ENCODE results near the gene DCDC2C.

Gene DCDC2C

DNA sequence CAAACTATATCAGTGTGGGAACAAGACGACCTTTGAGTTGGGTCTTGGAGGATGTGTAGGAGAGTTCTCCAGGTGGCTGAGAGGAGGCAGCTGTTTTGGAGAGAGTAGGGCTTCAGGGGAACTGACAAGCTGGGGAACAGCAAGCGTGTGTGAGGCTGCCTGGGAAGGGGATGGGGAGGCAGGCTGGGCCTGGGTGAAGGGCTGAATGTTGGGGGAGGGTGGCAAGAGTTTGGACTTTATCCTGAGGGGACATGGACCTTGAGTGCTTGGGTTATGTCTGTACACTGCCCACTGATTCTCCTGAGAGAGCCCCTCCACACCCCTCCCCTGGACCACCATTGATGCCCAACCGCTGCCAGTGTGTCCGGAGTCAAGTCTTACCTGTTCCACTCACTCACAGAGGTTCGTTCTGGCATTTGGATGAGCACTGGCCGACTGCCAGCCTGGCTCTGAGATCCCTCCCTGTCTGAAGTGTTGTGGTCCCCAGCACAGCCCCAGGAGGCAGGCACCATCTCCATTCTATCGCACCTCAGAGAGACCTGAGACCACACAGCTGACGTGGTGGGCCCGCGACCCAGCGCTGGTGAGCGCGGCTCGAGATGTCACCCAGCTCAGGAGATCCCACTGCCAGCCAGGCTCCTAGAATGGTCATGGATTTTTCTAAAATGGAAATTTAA lies 59.5 kb downstream of the DCDC2C start:
- no peak overlapping the region for H3K4me3 ChIP-seq (ENCODE audit: low read depth, low read length)
- TF ChIP-seq, protein P1, sequence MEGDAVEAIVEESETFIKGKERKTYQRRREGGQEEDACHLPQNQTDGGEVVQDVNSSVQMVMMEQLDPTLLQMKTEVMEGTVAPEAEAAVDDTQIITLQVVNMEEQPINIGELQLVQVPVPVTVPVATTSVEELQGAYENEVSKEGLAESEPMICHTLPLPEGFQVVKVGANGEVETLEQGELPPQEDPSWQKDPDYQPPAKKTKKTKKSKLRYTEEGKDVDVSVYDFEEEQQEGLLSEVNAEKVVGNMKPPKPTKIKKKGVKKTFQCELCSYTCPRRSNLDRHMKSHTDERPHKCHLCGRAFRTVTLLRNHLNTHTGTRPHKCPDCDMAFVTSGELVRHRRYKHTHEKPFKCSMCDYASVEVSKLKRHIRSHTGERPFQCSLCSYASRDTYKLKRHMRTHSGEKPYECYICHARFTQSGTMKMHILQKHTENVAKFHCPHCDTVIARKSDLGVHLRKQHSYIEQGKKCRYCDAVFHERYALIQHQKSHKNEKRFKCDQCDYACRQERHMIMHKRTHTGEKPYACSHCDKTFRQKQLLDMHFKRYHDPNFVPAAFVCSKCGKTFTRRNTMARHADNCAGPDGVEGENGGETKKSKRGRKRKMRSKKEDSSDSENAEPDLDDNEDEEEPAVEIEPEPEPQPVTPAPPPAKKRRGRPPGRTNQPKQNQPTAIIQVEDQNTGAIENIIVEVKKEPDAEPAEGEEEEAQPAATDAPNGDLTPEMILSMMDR (IDR thresholded peaks at IDR 0.05; ENCODE audit: low read depth, low read length): no peak
- TF ChIP-seq, protein P2, sequence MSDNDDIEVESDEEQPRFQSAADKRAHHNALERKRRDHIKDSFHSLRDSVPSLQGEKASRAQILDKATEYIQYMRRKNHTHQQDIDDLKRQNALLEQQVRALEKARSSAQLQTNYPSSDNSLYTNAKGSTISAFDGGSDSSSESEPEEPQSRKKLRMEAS (IDR thresholded peaks at IDR 0.05; ENCODE audit: low read depth, low read length): no peak
- no peak for TF ChIP-seq POLR2A (IDR thresholded peaks at IDR 0.05; ENCODE audit: extremely low read depth, insufficient read length)
- no peak for TF ChIP-seq MYC (IDR thresholded peaks at IDR 0.05; ENCODE audit: low read depth, low read length)
- DNase-seq (ENCODE audit: low read depth): no peak

DNA sequence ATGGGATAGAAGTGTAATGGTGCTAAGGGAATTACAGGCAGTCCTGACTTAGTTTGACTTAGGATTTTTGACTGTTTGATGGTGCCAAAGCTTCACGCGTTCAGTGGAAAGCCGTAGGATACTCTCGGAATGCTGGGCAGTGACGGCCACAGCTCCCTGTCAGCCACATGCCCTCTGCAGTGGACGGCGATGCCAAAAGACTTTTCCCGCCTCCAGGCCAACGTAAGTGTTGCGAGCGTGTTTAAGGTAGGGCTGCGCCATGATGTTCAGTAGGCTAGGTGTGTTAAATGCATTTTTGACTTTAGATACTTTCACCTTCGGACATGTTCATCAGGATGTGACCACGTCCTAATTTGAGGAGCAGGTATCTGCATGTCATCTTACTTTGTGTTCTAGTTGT lies 63.4 kb downstream of the DCDC2C start:
- no peak overlapping the region for H3K4me3 ChIP-seq (ENCODE audit: low read depth, low read length)
- DNase-seq (ENCODE audit: low read depth): no peak
- TF ChIP-seq MYC (IDR thresholded peaks at IDR 0.05; ENCODE audit: low read depth, low read length) (no peak), POLR2A (IDR thresholded peaks at IDR 0.05; ENCODE audit: extremely low read depth, insufficient read length) (no peak)
- TF ChIP-seq, protein P1 (IDR thresholded peaks at IDR 0.05; ENCODE audit: low read depth, low read length): no peak
- TF ChIP-seq, protein P2 (IDR thresholded peaks at IDR 0.05; ENCODE audit: low read depth, low read length): no peak

DNA sequence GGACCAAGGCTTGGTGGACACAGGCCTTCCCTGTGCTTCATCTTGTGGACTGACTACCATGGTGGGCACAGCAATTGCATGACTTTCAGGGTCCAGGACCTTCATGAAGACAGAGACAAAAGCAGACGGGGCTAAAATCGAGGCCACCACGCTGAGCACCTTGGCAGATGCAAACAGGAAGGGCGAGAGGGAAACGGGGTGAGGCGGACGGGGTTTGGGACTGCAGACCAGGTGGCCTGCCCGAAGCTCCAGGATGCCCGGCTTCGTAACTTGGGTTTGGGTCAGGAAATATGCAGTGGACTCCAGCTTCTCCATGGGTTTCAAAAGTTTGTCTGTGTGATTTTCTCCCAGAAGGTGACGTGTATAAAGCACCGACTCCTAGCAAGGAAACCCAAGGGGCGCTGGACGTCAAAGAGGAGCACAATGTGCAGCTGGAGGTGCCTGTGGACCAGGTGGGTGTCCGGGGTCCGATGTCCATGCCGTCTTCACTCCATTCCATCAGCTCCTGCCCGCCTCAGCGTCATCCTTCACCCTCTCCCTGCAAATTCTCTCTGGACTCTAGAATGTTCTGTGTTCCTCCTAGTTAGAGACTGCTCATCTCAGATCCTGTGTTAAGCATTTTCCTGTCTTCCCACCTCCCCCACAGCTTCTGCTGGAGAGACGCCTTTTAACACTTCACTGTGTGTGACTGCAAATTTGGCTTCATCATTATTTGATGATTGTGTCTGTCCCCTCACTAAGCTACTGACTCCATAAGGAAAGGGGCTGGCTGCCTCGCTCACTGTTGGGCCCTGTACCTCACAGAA lies 65.8 kb downstream of the DCDC2C start:
- no peak for DNase-seq (ENCODE audit: low read depth)
- TF ChIP-seq, protein P1 (IDR thresholded peaks at IDR 0.05; ENCODE audit: low read depth, low read length): no peak
- TF ChIP-seq POLR2A (IDR thresholded peaks at IDR 0.05; ENCODE audit: extremely low read depth, insufficient read length) (no peak), MYC (IDR thresholded peaks at IDR 0.05; ENCODE audit: low read depth, low read length) (no peak)
- TF ChIP-seq, protein P2 (IDR thresholded peaks at IDR 0.05; ENCODE audit: low read depth, low read length): no peak
- no peak overlapping the region for H3K4me3 ChIP-seq (ENCODE audit: low read depth, low read length)

DNA sequence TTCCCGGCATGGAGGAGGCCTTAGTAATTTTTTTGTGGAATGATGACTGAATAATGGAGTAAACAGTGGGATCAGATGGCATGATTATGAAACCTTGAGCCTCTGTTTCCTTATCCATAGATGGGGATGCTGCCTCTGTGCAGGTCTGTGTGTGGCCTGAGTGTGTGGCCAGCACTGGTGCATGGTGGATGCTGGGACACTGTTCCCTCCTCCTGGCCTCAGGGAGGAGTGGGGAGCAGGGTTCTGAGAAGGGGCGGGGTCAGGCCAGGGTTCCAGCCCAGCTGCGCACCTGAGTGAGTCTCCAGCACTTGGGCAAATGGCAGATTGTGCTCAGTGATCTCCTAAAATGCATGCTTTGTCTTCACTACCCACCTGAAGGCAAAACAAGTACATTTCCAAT lies 66.4 kb downstream of the DCDC2C start:
- no peak overlapping the region for H3K4me3 ChIP-seq (ENCODE audit: low read depth, low read length)
- TF ChIP-seq MYC (IDR thresholded peaks at IDR 0.05; ENCODE audit: low read depth, low read length) (no peak), POLR2A (IDR thresholded peaks at IDR 0.05; ENCODE audit: extremely low read depth, insufficient read length) (no peak)
- TF ChIP-seq, protein P2 (IDR thresholded peaks at IDR 0.05; ENCODE audit: low read depth, low read length): no peak
- TF ChIP-seq, protein P1 (IDR thresholded peaks at IDR 0.05; ENCODE audit: low read depth, low read length): no peak
- DNase-seq (ENCODE audit: low read depth): no peak

DNA sequence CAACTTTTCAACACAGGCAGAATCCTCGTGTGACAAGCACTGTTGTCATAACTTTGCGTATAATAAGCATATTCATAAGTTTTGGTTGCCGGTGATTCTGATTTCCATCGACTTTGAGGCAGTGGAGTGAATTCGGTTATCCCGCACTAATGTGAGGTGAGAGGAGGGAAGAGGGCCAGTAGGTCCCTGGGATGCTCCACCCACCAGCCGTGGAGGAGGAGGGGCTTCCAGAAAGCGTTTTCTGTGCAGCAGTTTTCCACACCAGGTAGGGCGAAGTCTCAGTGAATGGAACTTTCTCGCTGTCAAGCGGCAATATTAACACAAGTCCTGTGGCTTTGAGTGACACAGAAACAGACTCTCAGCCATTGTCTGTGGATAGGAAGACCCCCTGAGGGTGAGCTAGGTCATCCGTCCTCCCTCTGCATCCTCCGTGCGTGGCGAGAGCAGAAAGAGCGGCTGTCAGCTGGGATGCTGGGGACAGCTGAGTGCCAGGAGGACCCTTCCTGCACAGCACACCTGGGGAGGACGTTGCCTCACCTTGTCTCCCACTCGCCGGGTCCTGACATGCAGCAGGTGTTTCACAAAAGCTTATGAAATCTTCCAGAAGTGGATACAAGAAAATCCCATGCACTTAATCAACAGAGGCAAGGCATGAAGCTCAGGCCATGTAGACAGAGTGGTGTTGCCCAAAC lies 67.5 kb downstream of the DCDC2C start:
- H3K4me3 ChIP-seq (ENCODE audit: low read depth, low read length): no peak overlapping the region
- TF ChIP-seq, protein P1 (IDR thresholded peaks at IDR 0.05; ENCODE audit: low read depth, low read length): no peak
- no peak for TF ChIP-seq MYC (IDR thresholded peaks at IDR 0.05; ENCODE audit: low read depth, low read length)
- TF ChIP-seq, protein P2 (IDR thresholded peaks at IDR 0.05; ENCODE audit: low read depth, low read length): no peak
- TF ChIP-seq POLR2A (IDR thresholded peaks at IDR 0.05; ENCODE audit: extremely low read depth, insufficient read length): no peak
- DNase-seq (ENCODE audit: low read depth): no peak

Measured in NB4 (cell line).